AML-193 (cell line): ENCODE results near the gene ETF1.

Experiments
- DNase-seq, 2 experiments: peaks; one replicate each; lab custom pipeline; 2025; lab: John Stamatoyannopoulos, UW

ETF1 gene

DNA sequence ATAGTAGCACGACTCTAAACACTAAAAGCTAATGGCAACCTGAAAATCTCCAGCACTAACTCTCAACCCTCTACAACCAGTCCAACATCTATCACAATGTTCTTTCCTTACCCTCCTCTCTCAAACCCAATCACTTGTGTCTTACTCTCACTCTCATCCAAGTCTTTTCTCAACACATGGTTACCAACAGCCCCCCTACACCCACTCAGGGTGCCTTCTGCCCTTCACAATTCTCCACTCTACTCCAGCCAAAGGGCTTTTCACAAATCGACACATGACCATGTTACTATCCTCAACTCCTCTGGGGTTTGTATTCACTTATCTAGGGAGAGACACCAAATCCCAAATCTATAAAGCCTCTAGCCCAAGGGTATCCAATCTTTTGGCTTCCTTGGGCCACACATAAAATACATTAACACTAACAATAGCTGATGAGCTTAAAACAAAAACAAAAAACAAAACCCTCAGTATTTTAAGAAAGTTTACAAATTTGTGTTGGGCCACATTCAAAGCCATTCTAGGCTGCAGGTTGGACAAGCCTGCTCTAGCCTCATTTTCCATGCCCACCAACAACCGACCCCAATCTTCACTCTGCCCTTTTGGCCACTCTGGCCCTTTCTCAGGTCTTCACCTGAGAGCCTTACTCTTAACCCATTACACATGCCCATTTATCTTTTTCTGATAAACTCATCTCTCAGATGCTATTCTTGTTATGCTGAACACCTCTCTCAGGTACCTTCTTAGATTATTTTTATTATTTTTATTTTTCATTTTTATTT, 20.5 kb upstream of the ETF1 start:
- no peak for DNase-seq

DNA sequence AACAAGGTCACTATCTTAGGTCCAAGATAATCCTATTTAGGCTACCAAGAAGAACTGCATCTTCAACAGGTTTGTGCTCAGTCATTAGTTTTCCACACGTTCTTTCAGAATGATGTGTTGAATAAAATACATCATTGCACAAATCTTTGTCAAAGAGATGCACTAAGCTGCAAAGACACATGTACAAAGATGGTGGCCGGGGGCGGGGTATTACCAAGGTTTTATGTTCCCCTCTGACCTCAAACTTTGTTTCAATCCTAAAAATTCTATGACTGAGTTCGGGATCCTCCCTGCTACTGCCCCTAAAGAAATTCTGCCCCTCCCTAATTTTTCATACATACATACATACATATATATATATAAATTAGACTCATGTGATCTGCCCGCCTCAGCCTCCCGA, 17.9 kb upstream of the ETF1 start:
- DNase-seq, result no peak

- DNase-seq, result no peak
Observed at GRCh38 chr5:138559937-138560336, 16.9 kb upstream of the ETF1 start.

DNA sequence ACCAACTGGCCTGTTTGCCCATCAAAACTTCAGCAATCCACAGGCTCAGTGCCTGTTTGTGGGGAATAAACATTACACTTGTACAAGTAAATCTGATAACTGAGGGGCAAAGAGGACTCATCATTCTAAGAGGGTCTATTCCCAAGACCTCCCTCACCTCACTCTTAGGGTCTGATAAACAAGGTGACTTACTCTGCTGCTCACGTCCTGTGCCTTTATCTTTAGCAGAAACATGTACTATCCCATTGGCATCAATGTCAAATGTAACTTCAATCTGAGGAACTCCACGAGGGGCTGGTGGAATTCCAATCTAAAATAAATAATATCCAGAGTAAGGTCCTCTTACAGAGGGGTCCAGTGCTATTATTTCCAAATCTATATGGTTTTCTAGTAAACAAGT, 14.6 kb upstream of the ETF1 start:
- no peak for DNase-seq

DNA sequence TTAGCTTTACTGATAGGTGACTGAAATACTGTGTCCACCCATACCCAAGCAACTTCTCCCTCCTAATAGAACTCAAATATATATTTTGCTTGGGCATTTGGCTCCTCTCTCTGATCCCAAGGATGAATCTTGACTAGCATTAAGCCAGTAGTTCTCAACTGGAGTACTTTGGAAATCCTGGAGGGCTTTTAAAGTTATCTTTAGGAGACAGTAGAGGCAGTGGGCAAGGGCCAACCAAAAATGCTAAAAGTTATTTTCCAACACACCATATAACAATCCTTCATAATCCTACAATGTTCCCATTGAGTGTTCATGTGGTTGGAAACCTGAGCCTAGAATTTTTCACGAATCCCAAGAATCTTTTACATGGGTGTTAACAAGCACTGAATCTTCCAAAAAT, 11.1 kb upstream of the ETF1 start:
- DNase-seq, result no peak

DNA sequence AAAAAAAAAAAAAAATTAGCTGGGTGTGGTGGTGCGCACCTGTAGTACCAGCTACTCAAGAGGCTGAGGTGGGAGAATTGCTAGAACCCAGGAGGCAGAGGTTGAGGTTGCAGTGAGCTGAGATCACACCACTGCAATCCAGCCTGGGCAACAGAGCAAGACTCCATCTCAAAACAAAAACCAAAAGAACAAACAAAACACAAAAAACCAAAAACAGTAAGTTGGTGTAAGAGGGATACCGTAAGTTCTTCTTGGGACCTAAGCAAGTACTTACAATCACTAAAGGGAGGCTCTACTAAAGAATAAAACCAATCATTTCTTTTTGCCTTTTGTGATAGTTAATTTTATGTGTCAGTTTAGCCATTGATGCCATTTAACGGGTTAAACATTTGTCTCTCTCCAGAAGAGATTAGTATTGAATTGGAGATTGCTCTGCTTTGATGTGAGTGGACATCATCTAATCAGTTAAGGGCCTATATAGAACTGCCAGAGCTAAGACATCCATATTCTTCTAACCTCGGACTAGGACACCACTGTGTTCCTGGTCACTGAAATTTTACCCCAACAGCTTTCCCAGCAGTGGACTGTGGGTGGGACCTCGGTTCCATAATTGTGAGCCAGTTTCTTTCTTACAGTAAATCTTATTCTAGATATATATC, 10.5 kb upstream of the ETF1 start:
- no peak for DNase-seq

- no peak for DNase-seq
Observed at GRCh38 chr5:138552657-138553056, 9.6 kb upstream of the ETF1 start.

- DNase-seq, result no peak
Observed at GRCh38 chr5:138549414-138549813, 6.4 kb upstream of the ETF1 start.

DNA sequence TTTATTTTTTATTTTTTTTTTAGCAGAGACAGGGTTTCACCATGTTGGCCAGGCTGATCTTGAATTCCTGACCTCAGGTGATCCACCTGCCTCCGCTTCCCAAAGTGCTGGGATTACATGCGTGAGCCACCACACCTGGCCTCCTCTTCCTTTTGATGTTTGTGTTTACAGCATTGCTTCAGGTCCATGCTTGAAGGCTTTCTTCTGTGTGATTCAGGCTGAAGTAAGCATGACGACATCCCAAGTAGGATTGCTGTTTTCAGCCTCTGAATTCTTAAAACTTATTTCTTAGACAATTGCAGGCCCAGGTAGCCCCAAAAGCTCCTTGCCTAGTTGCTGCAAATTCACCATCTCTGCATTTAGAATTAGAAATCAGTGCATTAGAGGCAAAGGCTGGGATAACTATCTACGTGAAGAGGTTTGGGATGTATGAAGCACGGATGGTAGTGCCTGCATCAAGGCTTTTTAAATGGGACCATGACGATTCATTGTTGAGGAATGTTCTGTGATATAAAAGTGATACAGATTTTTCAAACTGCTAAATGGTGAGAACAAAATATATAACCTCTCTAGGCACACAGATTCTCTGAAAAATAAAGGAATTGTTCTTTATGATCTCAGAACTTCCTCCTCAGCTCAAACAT, 3.0 kb upstream of the ETF1 start:
- no peak for DNase-seq

DNA sequence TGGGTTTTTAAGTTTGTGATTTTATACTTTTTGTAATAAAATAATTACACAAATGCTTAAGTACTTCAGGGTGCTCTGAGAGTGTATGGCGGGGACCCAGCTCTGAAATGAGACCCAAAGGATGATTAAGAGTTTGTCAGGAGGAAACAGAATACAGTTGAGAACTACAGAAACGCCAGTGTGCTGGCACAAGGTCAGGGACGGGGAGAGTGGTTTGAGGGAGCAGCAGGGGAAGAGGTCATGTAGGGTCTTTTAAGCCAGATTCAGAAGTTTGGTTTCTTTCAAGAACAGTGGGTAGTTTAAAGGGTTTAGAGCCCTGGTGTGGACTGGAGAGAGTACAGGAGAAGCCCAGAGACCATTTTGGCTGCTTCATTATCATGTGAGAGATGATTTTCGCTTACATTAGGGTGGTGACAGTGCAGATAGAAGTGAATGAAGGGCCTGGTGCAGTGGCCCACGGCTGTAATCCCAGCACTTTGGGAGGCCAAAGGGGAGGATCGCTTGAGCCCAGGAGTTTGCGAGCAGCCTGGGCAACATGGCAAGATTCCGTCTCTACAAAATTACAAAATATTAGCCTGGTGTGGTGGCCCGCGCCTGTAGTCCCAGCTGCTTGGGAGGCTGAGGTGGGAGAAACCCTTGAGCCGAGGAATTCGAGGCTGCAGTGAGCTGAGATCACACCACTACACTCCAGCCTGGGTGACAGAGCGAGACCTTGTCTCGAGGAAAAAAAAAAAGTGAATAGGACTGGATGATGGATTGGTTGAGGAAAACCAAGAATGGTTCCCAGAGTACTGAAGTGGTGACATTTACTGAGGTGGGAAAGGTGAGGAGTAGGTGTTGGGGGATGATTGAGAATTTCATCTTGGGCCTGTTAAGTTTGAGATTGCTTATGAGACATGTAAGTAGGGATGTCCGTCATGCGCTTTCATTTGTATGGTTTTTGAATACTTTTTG, 1.4 kb upstream of the ETF1 start:
- no peak for DNase-seq

DNA sequence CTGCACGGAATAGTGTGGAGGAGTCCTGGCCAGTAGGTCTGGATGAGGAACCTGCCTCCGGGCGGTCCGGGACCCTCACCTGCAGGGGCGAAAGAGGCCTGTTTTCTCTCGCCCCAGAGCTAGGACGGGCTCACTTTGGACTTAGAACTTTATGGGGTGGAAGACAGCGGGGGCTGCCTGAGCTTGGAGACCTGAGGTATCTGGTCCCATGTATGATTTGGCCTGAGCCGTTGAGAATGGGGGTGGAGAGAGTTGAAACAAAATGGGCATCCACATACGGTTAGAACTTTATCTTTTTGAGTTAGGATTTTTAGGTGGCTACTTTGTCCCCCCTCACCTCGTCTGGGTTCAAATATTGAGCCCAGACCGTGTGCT, 681 bp upstream of the ETF1 start:
- no peak for DNase-seq

DNA sequence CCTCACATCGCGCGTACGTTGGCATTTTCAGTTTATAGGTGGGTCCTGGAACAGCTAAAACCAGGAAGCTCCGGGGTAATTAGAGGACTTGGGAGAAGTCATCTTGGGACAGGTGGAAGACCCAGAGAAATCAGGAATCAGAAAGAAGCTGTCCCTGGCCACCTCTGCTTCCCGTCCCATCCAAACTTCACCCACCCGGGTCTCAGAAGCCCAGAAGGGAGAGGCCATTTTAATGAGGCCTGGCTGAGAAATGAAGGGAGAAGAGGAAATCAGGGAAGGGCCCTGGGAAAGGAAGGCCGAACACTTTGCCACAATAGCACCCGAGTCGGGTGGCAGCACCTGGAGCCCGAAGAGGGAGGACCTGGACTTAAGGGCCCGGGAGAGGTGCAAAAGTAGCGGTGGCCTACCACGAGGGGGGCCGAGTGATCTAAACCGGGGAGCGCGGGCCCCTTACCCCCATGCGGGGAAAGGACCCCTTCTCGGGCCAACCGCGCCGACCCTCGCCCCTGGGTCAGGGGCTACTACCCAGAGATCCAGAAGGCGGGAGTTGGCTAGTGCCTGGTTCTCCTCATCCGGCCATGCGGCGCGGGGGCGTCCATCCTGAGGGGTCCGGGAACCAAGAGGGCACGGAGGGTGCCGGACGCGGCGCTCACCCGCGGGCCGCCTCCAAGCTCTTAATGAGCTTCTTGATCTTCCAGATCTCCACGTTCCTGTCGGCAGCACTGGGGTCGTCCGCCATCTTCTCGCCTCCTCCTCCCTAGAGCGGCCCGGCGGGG, 668 bp downstream of the ETF1 start:
- no peak for DNase-seq

GRCh38 chr5:138541511-138542179, 1.4 kb downstream of the ETF1 start:
- peak in 1 of 2 experiments; percentile 4 for DNase-seq

DNA sequence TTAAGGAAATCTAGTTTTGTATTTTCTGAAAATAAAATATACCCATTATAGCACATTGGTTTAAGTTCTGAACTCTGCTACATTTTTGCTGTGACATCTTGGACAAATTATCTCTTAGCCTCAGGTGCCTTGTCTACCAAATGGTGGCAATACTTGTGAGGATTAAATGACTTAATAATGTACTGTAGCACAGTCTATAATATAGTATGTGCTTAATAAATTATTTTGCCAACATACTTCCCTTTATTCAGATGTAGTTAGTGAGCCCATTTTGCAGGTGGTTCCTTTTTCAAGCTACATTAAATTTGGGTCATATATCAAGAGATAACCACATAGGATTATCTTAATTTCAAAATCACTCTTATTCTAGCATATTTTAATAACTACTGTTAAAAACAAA, 3.2 kb downstream of the ETF1 start:
- peak in 1 of 2 experiments; percentile 4 for DNase-seq

DNA sequence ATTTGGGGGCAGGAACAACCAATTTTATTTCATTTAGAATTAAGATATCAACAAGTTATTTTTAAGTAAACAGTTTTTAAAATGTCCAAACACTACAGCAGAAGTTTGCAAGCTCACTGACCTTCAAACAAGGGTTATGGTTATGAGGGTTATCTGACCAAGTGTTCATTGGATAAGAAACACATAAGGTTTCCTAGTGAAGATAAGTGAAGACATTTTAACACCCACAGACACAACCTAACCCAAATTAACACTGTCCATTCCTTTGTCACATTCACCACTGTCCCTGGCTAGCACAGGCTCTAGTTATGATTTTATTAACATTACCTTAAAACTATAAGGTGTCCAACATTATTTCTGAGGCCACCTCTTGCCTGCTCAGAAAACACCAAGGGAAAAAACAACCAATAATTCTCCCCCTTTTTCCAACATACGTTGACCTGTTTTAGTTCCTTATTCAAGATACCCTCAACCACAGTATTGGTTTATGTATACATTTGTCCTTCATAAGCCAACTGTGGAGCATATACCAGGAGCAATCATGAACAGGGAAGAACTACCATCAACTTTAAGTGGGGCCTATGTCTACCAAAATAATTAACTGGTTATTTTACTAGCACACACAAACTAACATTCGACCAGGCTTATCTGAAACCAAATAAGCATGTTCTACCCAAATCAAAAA, 4.0 kb downstream of the ETF1 start:
- DNase-seq, result no peak

DNA sequence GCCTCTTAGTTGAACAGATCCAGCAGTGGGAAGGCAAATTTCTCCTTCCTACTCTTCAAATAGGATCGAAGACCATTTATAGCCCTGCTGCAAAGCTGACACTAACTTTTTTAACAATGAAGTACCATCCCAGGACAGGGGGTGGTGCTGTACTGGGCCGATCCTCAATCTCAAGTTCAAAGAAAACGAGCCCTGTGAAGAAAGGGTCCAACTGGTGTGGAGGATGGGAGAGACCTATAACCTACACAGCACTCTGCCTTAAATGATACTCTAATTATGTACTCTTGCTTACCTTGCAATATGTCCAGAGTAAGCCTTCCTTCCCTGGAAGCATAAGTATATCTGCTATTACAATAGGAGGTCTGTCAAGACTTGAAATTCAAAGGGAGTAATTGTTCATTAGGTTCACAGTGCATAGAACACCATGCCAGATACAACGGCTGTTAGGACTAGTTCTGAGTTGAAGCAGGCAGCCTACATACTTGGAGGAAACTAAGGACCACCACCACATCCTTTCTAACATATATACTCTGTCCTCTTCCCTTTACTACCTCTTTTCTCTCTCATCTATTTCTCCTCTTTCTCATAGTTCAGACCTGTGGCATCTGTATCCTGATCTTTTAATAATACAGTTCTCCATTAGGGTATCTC, 6.2 kb downstream of the ETF1 start:
- DNase-seq, result peak; percentile 3 to 7

DNA sequence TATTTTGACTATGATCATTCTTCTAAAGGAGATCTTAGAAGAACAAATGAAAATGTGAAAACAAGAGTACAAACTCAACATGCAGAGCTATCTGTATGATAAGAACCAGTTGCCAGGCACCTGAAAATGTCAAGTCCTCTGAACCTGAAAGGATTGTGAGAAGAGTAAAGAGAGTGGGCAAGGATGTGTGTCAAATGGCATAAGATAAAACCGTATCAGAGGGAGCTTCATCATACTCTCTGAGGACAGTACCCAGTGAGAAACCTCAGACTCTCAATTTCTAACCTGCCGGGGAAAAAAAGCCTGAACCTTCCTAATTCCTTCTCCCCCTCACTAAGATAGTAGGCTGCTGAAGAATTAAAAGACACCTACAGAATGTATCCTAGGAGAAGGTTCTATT, 6.8 kb downstream of the ETF1 start:
- DNase-seq, result no peak

GRCh38 chr5:138533973-138534941, 8.8 kb downstream of the ETF1 start:
- no peak for DNase-seq

DNA sequence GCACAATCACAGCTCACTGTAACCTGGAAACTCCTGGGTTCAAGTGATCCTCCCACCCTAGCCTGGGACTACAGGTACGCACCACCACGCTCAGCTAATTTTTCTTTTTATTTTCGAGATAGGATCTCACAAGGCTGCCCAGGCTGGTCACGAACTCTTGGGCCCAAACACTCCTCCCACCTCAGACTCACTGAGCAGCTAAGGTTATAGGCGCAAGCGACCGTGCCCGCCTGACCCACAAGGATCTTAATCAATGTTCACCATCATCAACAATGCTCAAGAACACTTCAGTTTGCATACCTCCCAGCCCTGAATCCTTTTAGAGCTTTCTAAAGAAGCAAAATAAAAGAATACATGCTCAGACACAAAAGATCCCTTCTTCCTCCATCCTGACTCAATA, 13.2 kb downstream of the ETF1 start:
- DNase-seq, result no peak
